Kidney epithelial cell (primary cell): ENCODE data around the gene GRB14. TPM values are rescaled to one million over a fixed set of nuclear protein-coding genes. Genes with fewer than 3 reads are reported as not detected.

Source experiments
- DNase-seq: peaks from one replicate; pipeline ENCODE4 v3.0.0-alpha.2; 2010; ENCODE audit warnings: low read depth
- H3K27me3 ChIP-seq: 2 replicates; pipeline ENCODE4 v1.6.0; 2011; ENCODE audit warnings: low read length; ENCODE audit not compliant: control insufficient read depth, insufficient read depth
- H3K36me3 ChIP-seq: 2 replicates; pipeline ENCODE4 v1.5.1; 2011; ENCODE audit warnings: low read length; ENCODE audit not compliant: control insufficient read depth, insufficient read depth
- H3K4me3 ChIP-seq: 2 replicates; pipeline ENCODE4 v1.5.1; 2011; ENCODE audit warnings: low read depth, mild to moderate bottlenecking, control low read depth, low read length
- CTCF ChIP-seq: IDR thresholded peaks from 2 replicates; pipeline ENCODE4 v1.5.1; 2011; ENCODE audit warnings: mild to moderate bottlenecking, moderate library complexity, low read length, control low read depth, inconsistent platforms; ENCODE audit not compliant: insufficient read depth, poor library complexity, severe bottlenecking
- total RNA-seq: library from RNA; depleted of rRNA; stranded (reverse); fragments of >200 nt; gene quantifications from 2 replicates; pipeline ENCODE4 v1.2.3, GENCODE V29; 2015

The GRB14 gene
- total RNA-seq, 1 donor from 2014 or later: 9.2 TPM

- TF ChIP-seq CTCF: no peak
- Histone ChIP-seq H3K36me3 (no peaks in the 10 kb centered on the region), H3K4me3 (no peak overlapping the region), H3K27me3 (no peaks in the 10 kb centered on the region)
- no peak for DNase-seq
These were observed 50.8 kb downstream of the GRB14 start for GRCh38 chr2:164570475-164570874.

DNA sequence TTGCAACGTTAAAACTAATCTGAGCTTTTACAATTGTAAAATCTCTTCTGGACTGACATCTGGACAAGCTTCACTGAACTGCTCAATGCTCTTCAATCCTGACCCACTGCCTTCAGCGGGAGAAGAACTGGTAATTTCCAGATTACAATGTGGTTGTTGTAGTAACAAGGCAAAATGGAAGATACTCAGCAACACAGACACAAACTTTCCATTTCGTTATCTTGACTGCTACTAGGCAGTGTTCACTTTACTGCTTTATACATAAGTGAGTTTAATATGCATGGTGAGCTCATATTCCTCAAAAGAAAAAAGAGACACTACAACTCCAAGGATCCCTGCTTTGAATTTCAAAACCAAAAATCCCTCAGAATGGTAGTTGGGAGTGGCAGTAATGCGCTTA lies 51.9 kb downstream of the GRB14 start:
- no peak overlapping the region for H3K4me3 ChIP-seq
- no peaks in the 10 kb centered on the region for H3K36me3 ChIP-seq
- DNase-seq: no peak
- no peaks in the 10 kb centered on the region for H3K27me3 ChIP-seq
- TF ChIP-seq CTCF: no peak

- Histone ChIP-seq H3K4me3 (no peak overlapping the region), H3K36me3 (no peaks in the 10 kb centered on the region), H3K27me3 (no peaks in the 10 kb centered on the region)
- no peak for TF ChIP-seq CTCF
- no peak for DNase-seq
These were observed 53.0 kb downstream of the GRB14 start for GRCh38 chr2:164568317-164568716.

- no peak for TF ChIP-seq CTCF
- H3K27me3 ChIP-seq: no peaks in the 10 kb centered on the region
These were observed 53.8 kb downstream of the GRB14 start for GRCh38 chr2:164567335-164567989.

GRCh38 chr2:164565359-164565758 lies 55.9 kb downstream of the GRB14 start:
- DNase-seq: no peak
- Histone ChIP-seq H3K4me3 (no peak overlapping the region), H3K27me3 (no peaks in the 10 kb centered on the region), H3K36me3 (no peaks in the 10 kb centered on the region)
- no peak for TF ChIP-seq CTCF

More at GRCh38 chr2:164567335-164567989, 53.8 kb downstream of the GRB14 start:
- H3K4me3 ChIP-seq: no peak overlapping the region
- no peaks in the 10 kb centered on the region for H3K36me3 ChIP-seq
- DNase-seq: no peak

- TF ChIP-seq CTCF: no peak
- Histone ChIP-seq H3K4me3 (no peak overlapping the region), H3K36me3 (no peaks in the 10 kb centered on the region), H3K27me3 (no peaks in the 10 kb centered on the region)
- DNase-seq: no peak
These were observed 58.6 kb downstream of the GRB14 start for GRCh38 chr2:164562666-164563065.
